Measurements from ENCODE around the gene PFDN2. TPM values are rescaled to one million over a fixed set of nuclear protein-coding genes. Genes with fewer than 3 reads are reported as not detected.

PFDN2 gene
- total and polyA plus RNA-seq, 11 donors: 38.3 to 234 (median 49.8) TPM

- Histone ChIP-seq H3K27ac (no peak overlapping the region), H3K9me3 (no peaks in the 10 kb centered on the region), H3K4me3 (no peak overlapping the region), H3K4me1 (peaks cover 0 to 20% (median 7%) of the 10 kb centered on the region in 12 donors), H3K27me3 (no peaks in the 10 kb centered on the region), H3K36me3 (no peaks in the 10 kb centered on the region)
- TF ChIP-seq CTCF (IDR thresholded peaks at IDR 0.05) (no peak), POLR2A (IDR thresholded peaks at IDR 0.05) (no peak)
- DNase-seq (no peak), ATAC-seq (no peak)
- intact Hi-C loops (cut with DNase I): loop anchor here in 3 of 10 donors (10.0 kb wide), 2 partner anchors 258 to 368 kb away; no protein-coding TSS in a partner anchor
- WGBS, 4 donors: 86 to 92% (median 90%) methylated on average over 3 of the region's 3 CpGs
These were observed 25.2 kb downstream of the PFDN2 start for GRCh38 chr1:161092621-161093028.

- intact Hi-C loops (cut with DNase I): loop anchor here in 3 of 10 donors (10.0 kb wide), 2 partner anchors 257 to 367 kb away; no protein-coding TSS in a partner anchor
- Histone ChIP-seq H3K27me3 (no peaks in the 10 kb centered on the region), H3K36me3 (no peaks in the 10 kb centered on the region), H3K4me3 (no peak overlapping the region), H3K9me3 (no peaks in the 10 kb centered on the region), H3K4me1 (peaks cover 0 to 15% (median 2%) of the 10 kb centered on the region in 12 donors), H3K27ac (no peak overlapping the region)
- DNase-seq (no peak), ATAC-seq (no peak)
- WGBS, 4 donors: 86 to 91% (median 90%) methylated on average over 6 to 7 of the region's 7 CpGs
- TF ChIP-seq POLR2A (IDR thresholded peaks at IDR 0.05) (no peak), CTCF (IDR thresholded peaks at IDR 0.05) (no peak)
These were observed 25.9 kb downstream of the PFDN2 start for GRCh38 chr1:161091796-161092507.

GRCh38 chr1:161091093-161091492 lies 26.7 kb downstream of the PFDN2 start:
- intact Hi-C loops (cut with DNase I): loop anchor here in 3 of 10 donors (10.0 kb wide), 2 partner anchors 256 to 366 kb away; no protein-coding TSS in a partner anchor

More at GRCh38 chr1:161091093-161091492, 26.7 kb downstream of the PFDN2 start:
- H3K4me3 ChIP-seq: no peak overlapping the region
- TF ChIP-seq POLR2A (IDR thresholded peaks at IDR 0.05): no peak
- no peak for TF ChIP-seq CTCF (IDR thresholded peaks at IDR 0.05)
- 83 to 90% (median 85%) methylated on average over 5 of the region's 5 CpGs for WGBS, 4 donors
- DNase-seq: no peak
- no peaks in the 10 kb centered on the region for H3K27me3 ChIP-seq
- no peaks in the 10 kb centered on the region for H3K9me3 ChIP-seq
- peaks cover 0 to 7% (median 0%) of the 10 kb centered on the region in 12 donors for H3K4me1 ChIP-seq
- no peak for ATAC-seq
- no peak overlapping the region for H3K27ac ChIP-seq
- H3K36me3 ChIP-seq: no peaks in the 10 kb centered on the region

Data from heart left ventricle (tissue), 16 donors.